IPS DF 19.7 (cell line): ENCODE measurements around the gene RTN4R.

Experiments used
- DNase-seq: peaks from one replicate; pipeline ENCODE4 v3.0.0-alpha.2; 2013; ENCODE audit warnings: low read depth, low spot score

The RTN4R gene

GRCh38 chr22:20216863-20217499 is 51.1 kb downstream of the RTN4R start:
- no peak for DNase-seq

GRCh38 chr22:20215742-20216141 is 52.4 kb downstream of the RTN4R start:
- DNase-seq: no peak

GRCh38 chr22:20214853-20215252 is 53.3 kb downstream of the RTN4R start:
- DNase-seq: no peak

DNA sequence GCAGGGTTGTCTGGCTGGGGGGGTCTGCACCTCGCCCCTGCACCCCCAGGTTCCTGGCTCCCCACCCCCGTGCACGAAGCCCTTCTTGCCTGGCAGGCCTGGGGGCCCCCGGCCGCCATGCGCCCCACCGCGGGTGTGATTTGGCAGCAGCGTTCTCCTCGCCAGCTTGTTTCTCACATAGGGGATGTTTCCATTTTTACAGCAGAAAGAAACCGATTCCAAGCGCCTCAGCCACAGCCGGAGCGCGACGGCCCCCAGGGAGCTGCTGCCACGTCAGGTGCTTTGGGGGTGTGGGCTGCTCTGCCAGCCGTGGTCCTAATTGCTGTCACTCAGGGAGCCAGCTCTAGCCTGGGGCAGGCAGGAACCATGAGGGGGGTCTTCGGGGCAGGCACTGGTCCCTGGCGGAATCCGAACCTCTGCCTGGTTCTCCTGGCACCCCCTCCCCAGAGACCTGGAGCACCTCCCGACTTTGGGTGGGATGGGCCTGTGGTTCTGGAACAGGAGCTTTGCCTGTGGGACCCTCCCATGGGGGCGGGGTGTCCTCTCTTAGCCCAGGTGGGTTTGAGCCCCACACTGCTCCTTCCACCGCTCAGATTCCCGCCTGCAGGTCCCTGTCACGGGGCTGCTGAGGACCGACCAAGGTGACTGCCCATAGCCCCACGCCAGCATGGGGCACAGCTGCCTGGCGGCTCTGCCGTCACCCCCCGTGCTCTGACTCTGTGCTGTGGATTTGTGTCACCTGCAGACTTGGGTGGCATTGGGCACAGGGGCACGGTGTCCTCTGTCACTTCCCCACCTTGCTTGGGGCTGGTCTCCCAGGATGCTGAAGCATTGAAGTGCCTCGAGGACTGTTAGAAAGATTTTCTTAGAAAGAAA is 54.0 kb downstream of the RTN4R start:
- DNase-seq: no peak

- no peak for DNase-seq
These were observed 55.1 kb downstream of the RTN4R start for GRCh38 chr22:20212754-20213699.

DNA sequence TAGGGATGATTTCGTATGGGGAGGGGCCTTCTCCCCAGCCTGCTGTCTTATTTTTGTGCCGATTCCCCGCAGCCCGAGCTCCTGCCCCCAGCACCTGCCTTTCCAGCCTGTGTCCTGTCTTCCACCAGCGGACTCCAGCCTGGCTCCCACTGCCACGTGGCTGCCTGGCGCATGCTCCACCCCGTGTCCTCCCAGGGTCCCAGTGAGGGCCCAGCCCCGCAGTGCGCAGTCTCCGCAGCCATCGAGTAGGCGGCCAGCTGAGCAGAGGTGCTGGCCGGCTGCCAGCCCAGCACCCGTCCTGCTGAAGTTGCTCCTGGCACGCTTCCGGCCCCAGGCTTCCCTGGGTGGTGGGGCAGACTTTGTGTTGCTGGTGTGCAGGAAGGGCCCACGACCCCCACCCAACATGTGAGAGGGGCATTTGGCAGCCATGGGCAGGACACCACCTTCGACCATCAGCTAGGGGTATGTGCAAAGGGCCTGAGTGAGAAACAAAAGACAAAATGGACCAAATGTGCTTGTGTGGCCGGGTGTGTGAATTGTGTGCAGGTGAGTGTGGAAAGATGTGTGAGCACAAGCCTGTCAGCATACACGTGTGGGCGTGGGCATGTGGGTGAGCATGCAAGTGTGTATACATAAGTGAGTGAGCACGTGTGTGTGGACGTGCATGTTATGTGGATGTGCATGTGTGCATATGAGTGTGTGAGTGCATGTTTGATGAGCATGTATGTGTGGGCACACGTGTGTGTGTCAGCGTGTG is 55.9 kb downstream of the RTN4R start:
- DNase-seq: no peak

GRCh38 chr22:20211409-20211996 is 56.6 kb downstream of the RTN4R start:
- DNase-seq: no peak

DNA sequence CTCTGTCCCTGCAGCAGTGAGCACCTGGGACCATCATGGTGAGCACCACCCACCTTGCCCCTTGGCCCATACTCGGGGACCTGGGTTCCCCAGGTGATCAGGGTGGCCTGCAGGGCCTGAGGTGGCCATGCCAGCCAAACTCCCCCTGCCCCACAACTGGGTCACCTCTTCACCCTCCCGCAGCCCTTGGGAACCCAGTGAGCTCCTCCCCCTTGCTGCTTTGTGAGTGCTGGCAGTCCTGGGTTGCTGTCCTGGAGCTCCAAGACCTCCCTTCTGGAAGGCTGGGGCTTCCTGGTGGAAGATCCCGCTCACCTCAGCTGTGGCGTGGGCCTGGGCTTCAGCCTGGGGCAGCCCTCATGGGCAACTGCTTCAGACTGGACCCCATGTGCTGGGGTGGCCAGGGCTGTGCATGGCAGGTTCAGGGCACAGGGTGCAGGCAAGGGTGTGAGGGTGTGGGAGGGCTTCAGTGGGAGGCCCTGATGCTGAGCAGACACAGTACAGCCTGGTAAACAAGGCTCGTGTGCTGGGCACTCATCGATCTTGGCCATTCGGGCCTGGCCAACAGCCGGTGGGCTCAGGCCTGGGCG is 57.6 kb downstream of the RTN4R start:
- no peak for DNase-seq

- DNase-seq: no peak
These were observed 58.3 kb downstream of the RTN4R start for GRCh38 chr22:20209761-20210250.

DNA sequence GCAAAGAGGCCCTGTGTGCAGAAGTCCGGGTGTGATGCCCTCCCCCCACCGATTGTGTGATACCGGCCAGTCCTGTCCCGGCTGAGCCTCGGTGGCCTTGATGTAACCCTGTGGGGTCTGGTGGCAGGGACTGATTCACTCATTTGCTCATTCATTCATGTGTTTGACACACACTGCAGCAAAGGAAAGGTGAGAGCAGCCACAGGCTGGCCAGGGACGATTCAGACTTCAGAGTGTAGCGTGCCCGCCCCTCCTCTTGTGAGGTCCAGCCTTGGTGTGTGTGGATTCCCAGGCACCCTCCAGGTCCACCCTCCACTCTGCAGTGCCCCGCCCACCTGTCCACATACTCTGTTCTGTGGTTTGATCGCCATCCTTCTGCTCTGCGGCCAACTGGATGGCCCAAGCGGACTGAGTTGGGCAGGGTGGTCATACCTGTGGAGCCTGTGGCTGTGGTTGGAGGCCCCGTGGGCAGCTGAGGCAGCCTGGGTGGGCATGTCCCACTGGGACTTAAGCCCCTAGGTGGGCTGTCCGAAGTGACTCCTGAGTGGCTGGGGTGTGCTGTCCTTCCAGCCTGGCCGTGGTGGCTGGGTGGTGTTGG is 59.3 kb downstream of the RTN4R start:
- no peak for DNase-seq

DNA sequence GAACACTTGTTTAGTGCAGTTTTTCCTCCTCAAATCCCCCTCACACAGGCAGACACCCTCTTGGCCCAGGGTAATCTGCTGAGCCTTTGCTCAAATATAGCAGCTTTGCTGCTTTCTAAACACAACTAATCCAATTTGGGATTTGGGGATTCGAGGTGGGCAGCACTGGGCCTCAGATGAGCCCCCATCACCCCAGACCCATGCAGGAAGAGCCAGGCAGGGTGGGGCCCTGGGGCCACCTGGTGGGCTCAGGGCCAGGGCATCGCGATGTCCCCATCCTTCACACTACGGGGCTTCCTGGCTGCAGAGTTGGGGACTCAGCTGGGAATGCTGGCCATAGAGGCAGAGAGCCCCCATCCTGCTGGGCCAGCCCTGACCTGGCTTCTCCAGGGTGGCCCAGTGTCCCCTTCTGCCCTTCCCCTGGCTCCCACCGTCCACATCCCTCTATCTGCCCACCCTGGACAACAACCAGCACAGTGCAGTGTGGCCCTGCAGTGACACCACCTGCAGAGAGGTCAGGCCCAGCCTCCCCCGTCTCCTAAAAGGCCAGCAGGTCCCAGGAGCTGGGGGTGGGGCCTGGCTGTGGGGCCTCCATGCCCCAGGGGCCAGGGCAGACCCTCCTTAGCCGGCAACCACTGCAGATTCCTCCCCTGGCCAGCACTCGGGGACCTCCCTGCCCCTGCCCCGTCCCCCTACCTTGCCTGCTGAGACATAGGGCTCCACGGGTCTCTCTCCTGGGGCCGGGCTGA is 60.7 kb downstream of the RTN4R start:
- no peak for DNase-seq

- no peak for DNase-seq
These were observed 61.4 kb downstream of the RTN4R start for GRCh38 chr22:20206709-20207215.

- DNase-seq: peak; percentile 33
These were observed 62.0 kb downstream of the RTN4R start for GRCh38 chr22:20205964-20206708.

- DNase-seq: no peak
These were observed 62.6 kb downstream of the RTN4R start for GRCh38 chr22:20205464-20205963.

- no peak for DNase-seq
These were observed 63.3 kb downstream of the RTN4R start for GRCh38 chr22:20204806-20205205.

- no peak for DNase-seq
These were observed 63.8 kb downstream of the RTN4R start for GRCh38 chr22:20204311-20204710.

DNA sequence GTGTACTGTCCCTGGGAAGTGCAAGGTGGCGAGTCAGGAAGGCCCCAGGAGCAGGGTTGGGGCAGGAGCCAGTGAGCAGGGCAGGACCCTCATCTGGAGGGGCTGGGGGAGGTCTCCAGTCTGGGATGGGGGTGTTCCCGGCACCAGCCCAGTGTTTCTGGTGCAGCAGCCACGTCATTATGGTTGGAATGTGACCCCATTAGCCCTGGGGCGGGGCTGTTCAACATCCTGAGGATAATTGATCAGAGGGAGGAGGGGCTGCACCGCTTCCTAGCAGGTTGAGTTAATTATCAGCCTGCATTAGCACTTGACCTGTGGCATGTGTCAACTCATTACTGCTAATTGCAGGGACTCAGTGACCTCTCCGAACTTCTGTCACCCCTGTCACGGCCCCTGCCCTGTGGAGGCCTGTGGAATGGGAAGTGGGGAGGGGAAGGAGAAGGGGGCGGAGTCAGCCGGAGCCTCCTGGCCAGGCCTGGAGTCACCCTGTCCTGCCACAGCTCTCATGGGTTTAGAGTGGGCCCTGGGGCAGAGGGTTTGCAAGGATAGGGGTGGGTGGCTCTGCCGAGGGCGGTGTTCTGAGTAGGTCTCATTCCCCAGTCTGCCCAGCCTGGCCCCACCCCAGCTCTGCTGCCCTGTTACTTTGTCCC is 64.4 kb downstream of the RTN4R start:
- DNase-seq: no peak

GRCh38 chr22:20203142-20203551 is 65.0 kb downstream of the RTN4R start:
- no peak for DNase-seq
